ENCODE measurements around the gene KCTD1.

The KCTD1 gene

GRCh38 chr18:26480897-26481795 lies 67.2 kb downstream of the KCTD1 start:
- DNase-seq (ENCODE audit: low spot score), result no peak

- DNase-seq (ENCODE audit: low spot score), result no peak
These were observed 68.7 kb downstream of the KCTD1 start for GRCh38 chr18:26479681-26480079.

- DNase-seq (ENCODE audit: low spot score), result no peak
These were observed 69.2 kb downstream of the KCTD1 start for GRCh38 chr18:26479065-26479680.

- DNase-seq (ENCODE audit: low spot score), result no peak
These were observed 70.4 kb downstream of the KCTD1 start for GRCh38 chr18:26477828-26478466.

GRCh38 chr18:26476697-26477096 lies 71.7 kb downstream of the KCTD1 start:
- no peak for DNase-seq (ENCODE audit: low spot score)

- DNase-seq (ENCODE audit: low spot score), result no peak
These were observed 73.8 kb downstream of the KCTD1 start for GRCh38 chr18:26474542-26474941.

GRCh38 chr18:26473672-26474071 lies 74.7 kb downstream of the KCTD1 start:
- no peak for DNase-seq (ENCODE audit: low spot score)

GRCh38 chr18:26471826-26472225 lies 76.5 kb downstream of the KCTD1 start:
- DNase-seq (ENCODE audit: low spot score), result no peak

- DNase-seq (ENCODE audit: low spot score), result no peak
These were observed 77.3 kb downstream of the KCTD1 start for GRCh38 chr18:26471027-26471426.

- no peak for DNase-seq (ENCODE audit: low spot score)
These were observed 78.2 kb downstream of the KCTD1 start for GRCh38 chr18:26470011-26470637.

- DNase-seq (ENCODE audit: low spot score), result no peak
These were observed 79.4 kb downstream of the KCTD1 start for GRCh38 chr18:26468931-26469340.

- DNase-seq (ENCODE audit: low spot score), result no peak
These were observed 82.3 kb downstream of the KCTD1 start for GRCh38 chr18:26466026-26466425.

GRCh38 chr18:26465431-26465830 lies 82.9 kb downstream of the KCTD1 start:
- DNase-seq (ENCODE audit: low spot score), result no peak

GRCh38 chr18:26464128-26465011 lies 84.0 kb downstream of the KCTD1 start:
- DNase-seq (ENCODE audit: low spot score), result no peak

- no peak for DNase-seq (ENCODE audit: low spot score)
These were observed 86.0 kb downstream of the KCTD1 start for GRCh38 chr18:26462355-26462754.

- DNase-seq (ENCODE audit: low spot score), result no peak
These were observed 86.9 kb downstream of the KCTD1 start for GRCh38 chr18:26461405-26461804.

GRCh38 chr18:26460449-26461091 lies 87.8 kb downstream of the KCTD1 start:
- DNase-seq (ENCODE audit: low spot score), result no peak

- DNase-seq (ENCODE audit: low spot score), result no peak
These were observed 88.5 kb downstream of the KCTD1 start for GRCh38 chr18:26459884-26460283.

- no peak for DNase-seq (ENCODE audit: low spot score)
These were observed 89.0 kb downstream of the KCTD1 start for GRCh38 chr18:26459340-26459739.

GRCh38 chr18:26458526-26459232 lies 89.7 kb downstream of the KCTD1 start:
- no peak for DNase-seq (ENCODE audit: low spot score)
